Fibroblast of pulmonary artery (primary cell): ENCODE results near the gene FMN1.

ENCODE experiments used
- DNase-seq: peaks from one replicate; pipeline ENCODE4 v3.0.0-alpha.2; 2010; ENCODE audit warnings: low read depth
- H3K4me3 ChIP-seq: replicated peaks from 2 replicates; pipeline ENCODE4 v1.5.1; 2011; ENCODE audit warnings: low read depth, mild to moderate bottlenecking, control low read depth, low read length, moderate library complexity
- TF ChIP-seq, protein P1 (sequence below): IDR thresholded peaks from 2 replicates; pipeline ENCODE4 v1.5.1; 2011; ENCODE audit warnings: mild to moderate bottlenecking, control low read depth, low read length, inconsistent platforms; ENCODE audit errors: missing control alignments

FMN1 gene

DNA sequence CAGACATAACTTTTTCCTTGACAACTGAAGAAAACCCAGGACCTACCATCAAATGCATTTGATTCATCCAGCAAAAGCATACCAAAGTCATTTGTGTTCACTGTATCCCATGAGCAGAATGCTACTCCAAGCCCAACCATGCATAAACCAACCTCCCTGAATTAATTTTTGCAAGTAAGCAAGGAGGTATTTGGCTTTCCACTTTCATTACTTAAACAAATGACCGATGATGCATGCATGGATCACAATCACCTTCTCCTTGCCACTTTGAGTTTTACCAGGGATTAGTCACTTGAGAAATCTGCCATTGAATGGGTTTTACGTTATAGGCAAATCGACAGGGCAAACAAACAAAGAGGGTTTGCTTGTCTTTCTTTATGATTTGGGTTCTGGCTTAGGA, 214.8 kb downstream of the FMN1 start:
- DNase-seq = peak; percentile 46
- no peak overlapping the region for H3K4me3 ChIP-seq

DNA sequence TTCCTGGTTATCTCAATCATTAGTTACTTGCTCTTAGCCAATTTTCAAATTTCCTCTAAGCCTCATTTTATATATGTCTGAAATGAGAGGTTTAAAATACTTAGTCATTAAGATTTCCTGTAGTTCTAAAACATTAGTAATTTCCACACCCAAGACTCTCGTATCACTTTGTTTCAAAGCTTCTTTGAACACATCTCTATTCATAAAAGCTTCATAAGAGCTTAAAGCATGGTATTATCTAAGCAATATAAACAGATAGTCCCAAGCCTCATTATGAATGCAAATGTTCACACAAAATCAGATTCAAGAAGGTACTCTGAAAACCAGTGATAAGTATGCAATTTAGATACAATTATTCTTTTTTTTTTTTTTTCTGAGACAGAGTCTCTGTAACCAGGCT, 217.0 kb downstream of the FMN1 start:
- no peak overlapping the region for H3K4me3 ChIP-seq
- no peak for DNase-seq
- TF ChIP-seq, protein P1, sequence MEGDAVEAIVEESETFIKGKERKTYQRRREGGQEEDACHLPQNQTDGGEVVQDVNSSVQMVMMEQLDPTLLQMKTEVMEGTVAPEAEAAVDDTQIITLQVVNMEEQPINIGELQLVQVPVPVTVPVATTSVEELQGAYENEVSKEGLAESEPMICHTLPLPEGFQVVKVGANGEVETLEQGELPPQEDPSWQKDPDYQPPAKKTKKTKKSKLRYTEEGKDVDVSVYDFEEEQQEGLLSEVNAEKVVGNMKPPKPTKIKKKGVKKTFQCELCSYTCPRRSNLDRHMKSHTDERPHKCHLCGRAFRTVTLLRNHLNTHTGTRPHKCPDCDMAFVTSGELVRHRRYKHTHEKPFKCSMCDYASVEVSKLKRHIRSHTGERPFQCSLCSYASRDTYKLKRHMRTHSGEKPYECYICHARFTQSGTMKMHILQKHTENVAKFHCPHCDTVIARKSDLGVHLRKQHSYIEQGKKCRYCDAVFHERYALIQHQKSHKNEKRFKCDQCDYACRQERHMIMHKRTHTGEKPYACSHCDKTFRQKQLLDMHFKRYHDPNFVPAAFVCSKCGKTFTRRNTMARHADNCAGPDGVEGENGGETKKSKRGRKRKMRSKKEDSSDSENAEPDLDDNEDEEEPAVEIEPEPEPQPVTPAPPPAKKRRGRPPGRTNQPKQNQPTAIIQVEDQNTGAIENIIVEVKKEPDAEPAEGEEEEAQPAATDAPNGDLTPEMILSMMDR = no peak

More for the DNA sequence above, 214.8 kb downstream of the FMN1 start:
- TF ChIP-seq, protein P1 = no peak

DNA sequence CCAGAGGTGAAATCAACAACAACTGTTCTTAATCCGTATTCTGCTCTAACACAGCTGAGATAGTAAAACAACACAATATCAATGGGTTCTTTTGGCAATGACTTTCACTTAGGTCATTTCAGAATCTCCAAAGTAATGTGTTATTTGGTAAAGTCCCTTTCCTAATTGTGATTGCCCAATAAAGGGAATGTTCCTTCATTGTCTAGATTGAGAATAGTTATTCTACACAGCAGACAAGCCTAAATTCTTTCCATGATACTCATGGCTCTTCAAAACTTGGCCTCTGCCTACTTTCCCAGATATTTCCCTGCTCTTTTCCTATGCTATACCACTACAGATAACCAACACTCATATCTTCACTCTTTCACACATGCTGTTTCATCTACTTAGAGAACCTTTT, 219.8 kb downstream of the FMN1 start:
- H3K4me3 ChIP-seq = no peak overlapping the region
- DNase-seq = peak; percentile 74
- TF ChIP-seq, protein P1 = no peak

DNA sequence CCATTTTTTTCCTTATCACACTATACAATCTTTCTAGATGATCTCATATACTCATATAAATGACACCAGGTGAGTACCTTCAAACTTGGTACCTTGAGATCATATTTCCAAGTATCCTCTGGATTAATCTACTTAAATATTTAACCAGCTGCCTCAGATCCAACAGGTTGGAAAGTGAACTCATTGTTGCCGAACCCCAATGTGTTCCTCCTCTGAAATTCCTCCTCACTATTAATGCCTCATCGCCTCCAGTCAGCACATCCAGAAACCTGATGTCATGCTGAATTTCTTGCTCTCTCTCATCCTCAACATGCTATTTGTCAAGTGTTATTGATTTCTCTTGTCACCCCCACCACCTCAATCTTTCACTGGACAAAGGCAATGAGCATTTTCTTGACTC, 221.8 kb downstream of the FMN1 start:
- H3K4me3 ChIP-seq = no peak overlapping the region
- TF ChIP-seq, protein P1 = no peak
- DNase-seq = no peak

DNA sequence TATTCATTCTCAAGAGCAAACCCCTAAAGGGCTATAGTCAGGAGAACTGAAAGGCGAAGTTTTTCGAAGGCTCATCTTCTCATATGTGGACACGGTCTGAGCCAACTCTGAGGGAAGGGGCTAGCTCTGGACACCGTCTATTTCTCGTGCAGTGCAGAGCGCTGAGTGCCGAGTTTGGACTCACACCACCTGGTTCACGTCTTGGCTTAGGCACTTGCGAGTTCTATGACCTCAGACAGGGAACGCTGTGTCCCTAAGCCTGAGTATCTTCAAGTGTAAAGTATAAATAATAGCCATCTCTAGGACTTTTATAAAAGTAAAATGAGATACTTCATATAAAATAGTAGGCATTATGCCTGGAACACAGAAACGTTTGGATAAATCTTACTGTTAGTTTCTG, 223.7 kb downstream of the FMN1 start:
- TF ChIP-seq, protein P1 = no peak
- DNase-seq = no peak
- H3K4me3 ChIP-seq = no peak overlapping the region

DNA sequence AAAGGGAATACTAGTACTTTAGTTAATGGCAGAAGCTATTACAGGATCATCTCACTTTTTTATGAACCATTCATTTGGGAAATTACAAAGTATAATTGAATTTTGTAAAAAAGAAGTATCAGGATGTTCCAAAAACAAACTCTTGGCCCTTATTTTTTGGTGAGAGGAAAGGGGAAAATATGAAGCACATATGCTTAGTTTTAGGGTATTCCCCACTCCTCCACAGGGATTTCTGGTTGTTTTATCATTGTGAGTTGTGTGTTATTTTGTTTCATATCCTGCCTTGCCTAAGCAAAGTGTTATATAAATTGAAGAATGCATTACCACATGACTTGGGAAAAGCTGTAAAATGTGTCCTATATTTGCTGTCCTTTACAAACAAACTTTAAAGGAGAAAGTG, 227.0 kb downstream of the FMN1 start:
- no peak overlapping the region for H3K4me3 ChIP-seq
- TF ChIP-seq, protein P1 = no peak
- no peak for DNase-seq

DNA sequence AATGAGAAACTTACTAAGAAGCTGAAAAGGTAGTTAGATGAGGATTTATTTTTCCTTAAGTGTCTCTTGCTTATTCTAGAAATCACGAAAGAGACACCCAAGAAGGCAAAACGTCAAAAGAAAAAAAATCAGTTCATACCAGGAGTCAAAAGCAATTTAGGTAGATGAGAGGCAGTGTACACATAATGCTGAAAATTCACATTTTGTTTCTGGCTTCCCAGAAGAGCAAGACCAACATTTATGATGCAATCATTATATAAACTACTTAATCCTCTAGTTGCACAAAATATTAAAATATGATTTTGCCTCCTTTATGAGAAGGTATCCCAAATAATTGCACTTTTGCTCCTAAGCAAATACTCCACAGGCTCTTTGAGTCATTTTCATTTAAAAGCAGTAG, 228.0 kb downstream of the FMN1 start:
- DNase-seq = no peak
- H3K4me3 ChIP-seq = no peak overlapping the region
- TF ChIP-seq, protein P1 = no peak
